HepG2 (cell line): ENCODE data around the gene ANKRD55.

Source experiments
- CEBPB ChIP-seq: IDR thresholded peaks from 2 replicates; pipeline ENCODE4 v1.6.1; 2011; ENCODE audit warnings: low read depth, low read length, improper control_type of control experiment, borderline replicate concordance
- LCORL ChIP-seq, 2 experiments: fragments of 450-650 bp in 1 of 2; sonication (generic) in 1 of 2; formaldehyde crosslinking in 1 of 2; IDR thresholded peaks; 2 replicates each; pipeline versions ENCODE4 v1.5.0 to v1.6.1; 2017 to 2020; ENCODE audit warnings: antibody characterized with exemption in 1 of 2, missing genetic modification reagents in 1 of 2
- MAZ ChIP-seq, 2 experiments: sonication (generic) in 1 of 2; formaldehyde crosslinking in 1 of 2; IDR thresholded peaks; 2 replicates each; pipeline versions ENCODE4 v1.5.0 to v1.6.1; 2012 to 2020; ENCODE audit warnings: low read depth in 2 of 2, mild to moderate bottlenecking in 2 of 2, borderline replicate concordance in 1 of 2, improper control_type of control experiment in 1 of 2, low read length in 1 of 2, missing genetic modification reagents in 1 of 2, moderate library complexity in 1 of 2
- ZBTB49 ChIP-seq: sonication (generic); formaldehyde crosslinking; IDR thresholded peaks from 2 replicates; pipeline ENCODE4 v1.4.0; 2020; ENCODE audit warnings: missing genetic modification reagents, borderline replicate concordance
- ZNF280D ChIP-seq: sonication (generic); formaldehyde crosslinking; IDR thresholded peaks from 2 replicates; pipeline ENCODE4 v1.5.1; 2020; ENCODE audit warnings: mild to moderate bottlenecking, missing genetic modification reagents

- TF ChIP-seq ZNF280D (CRISPR knock-in tag) (no peak), ZBTB49 (CRISPR knock-in tag) (no peak), CEBPB (no peak), MAZ (IDR thresholded peaks at IDR 0.05; ENCODE audit: borderline replicate concordance, low read depth, low read length) (no peak), MAZ (CRISPR knock-in tag; IDR thresholded peaks at IDR 0.05; ENCODE audit: low read depth) (no peak), LCORL (IDR thresholded peaks at IDR 0.05) (no peak), LCORL (CRISPR knock-in tag; IDR thresholded peaks at IDR 0.05) (no peak)
Observed at GRCh38 chr5:56195016-56195415, 38.1 kb downstream of the ANKRD55 start.
